Measurements from ENCODE around the gene RSAD2. TPM values are rescaled to one million over a fixed set of nuclear protein-coding genes. Genes with fewer than 3 reads are reported as not detected.

The RSAD2 gene
- total and polyA plus RNA-seq, 2 of the 4 experiments (the other 2 are of a cell fraction): not detected

GRCh38 chr2:6934345-6934744 is 56.8 kb downstream of the RSAD2 start:
- Histone ChIP-seq H3K27ac (ENCODE audit: insufficient read depth, low read length) (no peak overlapping the region), H3K4me3 (ENCODE audit: insufficient read depth, low read depth, low read length) (no peak overlapping the region), H3K36me3 (ENCODE audit: control insufficient read depth, insufficient read depth, low read length) (no peaks in the 10 kb centered on the region), H3K9me3 (ENCODE audit: control insufficient read depth, insufficient read depth, low read length) (no peaks in the 10 kb centered on the region), H2BK5ac (ENCODE audit: low read depth, low read length, poor library complexity, severe bottlenecking) (no peak overlapping the region), H2BK15ac (ENCODE audit: low read depth, low read length) (no peak overlapping the region), H2AK5ac (ENCODE audit: low read depth, low read length) (no peak overlapping the region), H3K9me1 (ENCODE audit: insufficient read depth, low read length) (no peaks in the 10 kb centered on the region), H3K4me2 (ENCODE audit: low read depth, low read length) (no peak overlapping the region), H3K4me1 (ENCODE audit: control insufficient read depth, insufficient read depth, low read length) (no peaks in the 10 kb centered on the region), H2BK120ac (ENCODE audit: low read depth, low read length) (no peak overlapping the region), H3K27me3 (ENCODE audit: control insufficient read depth, insufficient read depth, low read length) (no peaks in the 10 kb centered on the region; the same call in 1 of the 2 replicates), H3K79me1 (ENCODE audit: low read depth in 1 of 2, low read length in 2 of 2) (no peaks in the 10 kb centered on the region), H2AK9ac (replicated peaks; ENCODE audit: low read depth, low read length, poor library complexity) (no peak overlapping the region), H3K9ac (ENCODE audit: low read depth, low read length) (no peak overlapping the region), H4K8ac (ENCODE audit: low read depth in 2 of 2, low read length in 2 of 2) (no peak overlapping the region), H3K56ac (ENCODE audit: extremely low read depth, insufficient read depth, low read length) (no peak overlapping the region), H4K5ac (ENCODE audit: low read depth, low read length) (no peak overlapping the region), H3K18ac (ENCODE audit: low read depth, low read length) (no peak overlapping the region), H3K23ac (ENCODE audit: low read depth, low read length) (no peak overlapping the region), H4K91ac (ENCODE audit: insufficient read depth, low read depth, low read length) (no peak overlapping the region), H2BK20ac (ENCODE audit: low read depth, low read length) (no peak overlapping the region), H4K20me1 (ENCODE audit: insufficient read depth, low read length) (no peaks in the 10 kb centered on the region), H3K14ac (replicated peaks; ENCODE audit: low read depth, low read length) (no peak overlapping the region), H2AFZ (replicated peaks; ENCODE audit: low read length, poor library complexity) (no peak overlapping the region), H3K4ac (ENCODE audit: low read depth, low read length) (no peak overlapping the region)
- DNase-seq: no peak
- no TSS peak for BruUV-seq (replicated peaks)
- dilution Hi-C loops (cut with HindIII; ENCODE audit: low sequenced_read_pairs, unreplicated experiment): no loop called here
- intact Hi-C loops (cut with micrococcal nuclease): no loop called here
- no peak for TF ChIP-seq RAD21 (IDR thresholded peaks at IDR 0.05; ENCODE audit: low read length)
- TF ChIP-seq RCOR1 (IDR thresholded peaks at IDR 0.05; ENCODE audit: insufficient replicate concordance, low read length): no peak
- no peak for TF ChIP-seq MAZ (IDR thresholded peaks at IDR 0.05; ENCODE audit: borderline replicate concordance, low read depth, low read length)
- WGBS, 2 experiments (ENCODE audit: extremely low coverage in 2 of 2, insufficient read length in 1 of 2): no CpG with 5 or more reads among the region's 1 CpG
- ATAC-seq (ENCODE audit: low read depth): no peak
- CTCF ChIA-PET: no interaction called here
- in situ Hi-C loops (cut with MboI; ENCODE audit: low sequenced_read_pairs): no loop called here
- POLR2A ChIA-PET (ENCODE audit: unreplicated experiment): no interaction called here

All from IMR-90 (cell line).